HUES48 (cell line): ENCODE results near the gene NECTIN3.

Experiments
- H3K27ac ChIP-seq: one replicate; pipeline ENCODE4 v1.7.0; 2013; ENCODE audit warnings: low read depth, low read length, inconsistent platforms
- H3K27me3 ChIP-seq: 2 replicates; pipeline ENCODE4 v1.6.1; 2013; ENCODE audit warnings: mild to moderate bottlenecking, low read length; ENCODE audit not compliant: control insufficient read depth, insufficient read depth
- H3K36me3 ChIP-seq: 2 replicates; pipeline ENCODE4 v1.6.1; 2013; ENCODE audit warnings: low read length; ENCODE audit not compliant: control insufficient read depth, insufficient read depth
- H3K4me1 ChIP-seq: 2 replicates; pipeline ENCODE4 v1.6.1; 2013; ENCODE audit warnings: mild to moderate bottlenecking, low read length; ENCODE audit not compliant: control insufficient read depth, insufficient read depth
- H3K4me3 ChIP-seq: 2 replicates; pipeline ENCODE4 v1.5.1; 2013; ENCODE audit warnings: mild to moderate bottlenecking, low read depth, low read length
- H3K9ac ChIP-seq: 2 replicates; pipeline ENCODE4 v1.6.1; 2013; ENCODE audit warnings: mild to moderate bottlenecking, low read depth, low read length, moderate library complexity
- H3K9me3 ChIP-seq: 2 replicates; pipeline ENCODE4 v1.6.1; 2013; ENCODE audit warnings: low read length; ENCODE audit not compliant: control insufficient read depth, insufficient read depth

The NECTIN3 gene, protein sequence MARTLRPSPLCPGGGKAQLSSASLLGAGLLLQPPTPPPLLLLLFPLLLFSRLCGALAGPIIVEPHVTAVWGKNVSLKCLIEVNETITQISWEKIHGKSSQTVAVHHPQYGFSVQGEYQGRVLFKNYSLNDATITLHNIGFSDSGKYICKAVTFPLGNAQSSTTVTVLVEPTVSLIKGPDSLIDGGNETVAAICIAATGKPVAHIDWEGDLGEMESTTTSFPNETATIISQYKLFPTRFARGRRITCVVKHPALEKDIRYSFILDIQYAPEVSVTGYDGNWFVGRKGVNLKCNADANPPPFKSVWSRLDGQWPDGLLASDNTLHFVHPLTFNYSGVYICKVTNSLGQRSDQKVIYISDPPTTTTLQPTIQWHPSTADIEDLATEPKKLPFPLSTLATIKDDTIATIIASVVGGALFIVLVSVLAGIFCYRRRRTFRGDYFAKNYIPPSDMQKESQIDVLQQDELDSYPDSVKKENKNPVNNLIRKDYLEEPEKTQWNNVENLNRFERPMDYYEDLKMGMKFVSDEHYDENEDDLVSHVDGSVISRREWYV

GRCh38 chr3:111071257-111072030 is at the start of gene NECTIN3:
Gene NECTIN3 (plus strand): TSS chr3:111071816. CDS start chr3:111072018, 202 bp downstream.
- Histone ChIP-seq H3K9me3 (no peaks in the 10 kb centered on the region), H3K4me1 (peaks cover 33% of the 10 kb centered on the region), H3K27me3 (no peaks in the 10 kb centered on the region), H3K36me3 (no peaks in the 10 kb centered on the region), H3K27ac (peak within 1 kb of the TSS; percentile 86), H3K9ac (peak within 1 kb of the TSS; percentile 70), H3K4me3 (peak within 1 kb of the TSS; percentile 95)

- Histone ChIP-seq H3K4me1 (no peaks in the 10 kb centered on the region), H3K9me3 (no peaks in the 10 kb centered on the region), H3K9ac (no peak overlapping the region), H3K27me3 (no peaks in the 10 kb centered on the region), H3K36me3 (no peaks in the 10 kb centered on the region), H3K27ac (no peak overlapping the region), H3K4me3 (no peak overlapping the region)
These were observed 43.7 kb upstream of the NECTIN3 start for GRCh38 chr3:111027868-111028267.

GRCh38 chr3:111031538-111031937 is 40.1 kb upstream of the NECTIN3 start:
- Histone ChIP-seq H3K9me3 (no peaks in the 10 kb centered on the region), H3K4me3 (no peak overlapping the region), H3K36me3 (no peaks in the 10 kb centered on the region), H3K4me1 (no peaks in the 10 kb centered on the region; the same call in 1 of the 2 replicates), H3K9ac (no peak overlapping the region), H3K27me3 (no peaks in the 10 kb centered on the region), H3K27ac (no peak overlapping the region)

DNA sequence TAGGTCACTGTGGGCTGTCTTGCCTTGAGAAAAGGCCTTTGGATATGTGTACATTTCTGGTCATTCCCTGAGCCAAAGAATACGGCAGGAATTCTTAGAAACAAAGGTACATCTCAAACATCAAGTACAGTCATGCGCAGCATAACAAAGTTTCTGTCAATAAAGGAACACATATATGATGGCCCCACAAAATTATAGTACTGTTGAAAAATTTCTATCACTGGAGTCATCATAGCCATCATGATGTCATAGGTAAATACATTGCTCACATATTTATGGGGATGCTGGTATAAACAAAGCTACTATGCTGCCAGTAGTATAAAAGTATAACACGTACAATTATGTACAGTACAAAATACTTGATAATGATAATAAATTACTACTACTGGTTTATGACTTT is 38.9 kb upstream of the NECTIN3 start:
- no peaks in the 10 kb centered on the region for H3K36me3 ChIP-seq
- H3K9me3 ChIP-seq = no peaks in the 10 kb centered on the region
- no peak overlapping the region for H3K4me3 ChIP-seq
- no peaks in the 10 kb centered on the region; the same call in 1 of the 2 replicates for H3K4me1 ChIP-seq
- no peak overlapping the region for H3K27ac ChIP-seq
- H3K27me3 ChIP-seq = no peaks in the 10 kb centered on the region
- H3K9ac ChIP-seq = no peak overlapping the region

DNA sequence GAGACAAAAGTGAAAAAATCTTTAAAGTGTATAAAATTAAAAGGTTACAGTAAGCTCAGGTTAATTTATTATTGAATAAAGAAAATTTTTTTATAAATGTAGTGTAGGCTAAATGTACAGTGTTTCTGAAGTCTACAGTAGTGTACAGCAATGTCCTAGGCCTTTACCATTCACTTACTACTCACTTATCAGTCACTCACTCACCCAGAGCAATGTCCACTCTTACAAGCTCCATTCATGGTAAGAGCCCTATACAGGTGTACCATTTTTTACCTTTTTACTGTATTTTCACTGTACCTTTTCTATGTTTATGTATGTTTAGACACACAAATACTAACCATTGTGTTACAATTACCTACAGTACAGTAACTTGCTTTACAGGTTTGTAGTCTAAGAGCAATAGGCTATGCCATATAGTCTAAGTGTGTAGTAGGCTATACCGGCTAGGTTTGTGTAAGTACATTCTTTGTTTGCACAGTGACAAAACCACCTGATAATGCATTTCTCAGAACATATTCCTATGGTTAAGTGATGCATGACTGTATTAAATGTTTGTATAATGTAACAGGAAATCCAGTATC is 38.1 kb upstream of the NECTIN3 start:
- Histone ChIP-seq H3K9ac (no peak overlapping the region), H3K27me3 (no peaks in the 10 kb centered on the region), H3K9me3 (no peaks in the 10 kb centered on the region), H3K4me3 (no peak overlapping the region), H3K4me1 (no peaks in the 10 kb centered on the region; the same call in 1 of the 2 replicates), H3K27ac (no peak overlapping the region), H3K36me3 (no peaks in the 10 kb centered on the region)

- Histone ChIP-seq H3K4me3 (no peak overlapping the region), H3K27ac (no peak overlapping the region)
These were observed 36.3 kb upstream of the NECTIN3 start for GRCh38 chr3:111035316-111035715.

DNA sequence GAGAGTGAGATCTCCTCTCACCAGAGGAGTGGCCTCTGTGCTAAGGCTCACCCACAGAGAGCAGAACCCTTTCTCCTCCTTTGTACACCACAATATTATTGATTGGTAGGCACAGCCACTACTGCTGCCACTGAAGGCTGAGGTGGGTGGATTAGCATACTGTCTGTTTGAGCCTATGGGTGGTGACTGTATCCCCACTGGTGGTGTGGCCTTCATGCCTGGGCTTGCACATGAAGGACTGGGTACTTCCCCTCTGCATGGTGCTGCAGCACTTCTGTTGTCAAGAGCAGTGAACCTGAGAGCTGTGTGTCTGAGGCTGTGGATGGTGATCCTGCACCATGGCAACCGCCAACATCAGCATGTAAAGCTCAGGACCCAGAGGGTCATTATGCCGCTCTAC is 35.7 kb upstream of the NECTIN3 start:
- no peaks in the 10 kb centered on the region; the same call in 1 of the 2 replicates for H3K4me1 ChIP-seq
- no peak overlapping the region for H3K27ac ChIP-seq
- H3K4me3 ChIP-seq = no peak overlapping the region
- no peaks in the 10 kb centered on the region for H3K36me3 ChIP-seq
- H3K9me3 ChIP-seq = peaks cover 18% of the 10 kb centered on the region; the same call in 1 of the 2 replicates
- H3K27me3 ChIP-seq = no peaks in the 10 kb centered on the region
- H3K9ac ChIP-seq = no peak overlapping the region

More at GRCh38 chr3:111035316-111035715, 36.3 kb upstream of the NECTIN3 start:
- Histone ChIP-seq H3K9me3 (peaks cover 13% of the 10 kb centered on the region; the same call in 1 of the 2 replicates), H3K27me3 (no peaks in the 10 kb centered on the region), H3K36me3 (no peaks in the 10 kb centered on the region), H3K9ac (no peak overlapping the region), H3K4me1 (no peaks in the 10 kb centered on the region; the same call in 1 of the 2 replicates)

DNA sequence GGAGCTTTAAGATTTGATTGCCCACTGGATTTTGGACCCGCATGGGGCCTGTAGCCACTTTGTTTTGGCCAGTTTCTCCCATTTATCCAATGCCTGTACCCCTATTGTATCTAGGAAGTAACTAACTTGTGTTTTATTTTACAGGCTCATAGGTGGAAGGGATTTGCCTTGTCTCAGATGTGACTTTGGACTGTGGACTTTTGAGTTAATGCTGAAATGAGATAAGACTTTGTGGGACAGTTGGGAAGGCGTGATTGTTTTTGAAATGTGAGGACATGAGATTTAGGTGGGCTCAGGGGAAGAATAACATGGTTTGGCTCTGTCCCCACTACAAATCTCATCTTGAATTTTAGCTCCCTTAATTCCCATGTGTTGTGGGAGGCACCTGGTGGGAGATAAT is 30.7 kb upstream of the NECTIN3 start:
- no peaks in the 10 kb centered on the region for H3K27me3 ChIP-seq
- no peak overlapping the region for H3K9ac ChIP-seq
- peaks cover 35% of the 10 kb centered on the region for H3K9me3 ChIP-seq
- H3K4me3 ChIP-seq = no peak overlapping the region
- peaks cover 4% of the 10 kb centered on the region for H3K4me1 ChIP-seq
- H3K27ac ChIP-seq = no peak overlapping the region
- no peaks in the 10 kb centered on the region for H3K36me3 ChIP-seq

DNA sequence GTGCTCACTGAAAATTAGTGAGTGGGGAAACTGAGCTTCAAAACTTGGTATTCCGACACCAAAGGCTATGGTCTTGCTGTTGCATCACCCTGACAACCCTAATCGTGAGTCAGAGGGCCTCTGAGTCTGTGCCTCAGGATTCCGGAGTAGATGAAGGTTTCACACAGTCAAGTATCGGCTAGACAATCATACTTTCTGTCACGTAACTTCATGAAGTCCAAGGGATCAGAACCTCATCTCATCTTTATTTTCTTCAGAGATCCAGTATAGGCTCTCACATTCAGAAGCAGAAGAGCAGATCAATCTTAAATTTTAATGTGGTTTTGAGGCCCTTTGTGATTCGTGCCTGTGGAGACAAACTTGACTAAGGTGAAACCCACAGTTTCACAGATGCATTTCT is 26.1 kb upstream of the NECTIN3 start:
- Histone ChIP-seq H3K4me1 (peaks cover 38% of the 10 kb centered on the region), H3K4me3 (no peak overlapping the region), H3K9me3 (peaks cover 21% of the 10 kb centered on the region), H3K27me3 (no peaks in the 10 kb centered on the region), H3K9ac (no peak overlapping the region), H3K27ac (peak overlapping the region; percentile 5), H3K36me3 (no peaks in the 10 kb centered on the region)

GRCh38 chr3:111047042-111047441 is 24.6 kb upstream of the NECTIN3 start:
- no peaks in the 10 kb centered on the region for H3K36me3 ChIP-seq
- H3K4me1 ChIP-seq = peaks cover 38% of the 10 kb centered on the region
- H3K9me3 ChIP-seq = peaks cover 6% of the 10 kb centered on the region; the same call in 1 of the 2 replicates
- no peak overlapping the region for H3K4me3 ChIP-seq
- peak overlapping the region; percentile 95 for H3K27ac ChIP-seq
- H3K27me3 ChIP-seq = no peaks in the 10 kb centered on the region
- H3K9ac ChIP-seq = no peak overlapping the region
